GM12878 (cell line): ENCODE data around the gene SORBS1. TPM values are rescaled to one million over a fixed set of nuclear protein-coding genes. Genes with fewer than 3 reads are reported as not detected.

Source experiments
- ATAC-seq: fragments of 200-7000 bp; cut with Tn5 transposase; 3 replicates; pipeline ENCODE4 v1.9.1; 2020; ENCODE audit warnings: mild to moderate bottlenecking, moderate library complexity
- BruUV-seq: library from RNA; stranded (reverse); fragments of 400-500 nt; replicated peaks from 2 replicates; lab custom pipeline; 2021; lab: Mats Ljungman, UMichigan
- CTCF ChIA-PET: fragments of 300-600 bp; sonication (Branson Sonifier 250); formaldehyde crosslinking; extraction: SDS; loops from one replicate; lab custom pipeline; 2021; ENCODE audit warnings: inconsistent platforms; lab: Yijun Ruan, JAX
- POLR2A ChIA-PET: fragments of 350-600 bp; formaldehyde crosslinking; extraction: SDS; loops from one replicate; lab custom pipeline; 2021; ENCODE audit warnings: inconsistent platforms; lab: Charles Lee
- RAD21 ChIA-PET: fragments of 300-600 bp; sonication (Branson Sonifier 250); formaldehyde crosslinking; loops from one replicate; lab custom pipeline; 2023; ENCODE audit warnings: antibody characterized with exemption; ENCODE audit not compliant: unreplicated experiment; lab: Charles Lee
- SMC1A ChIA-PET: fragments of 300-600 bp; sonication (Branson Sonifier 250); formaldehyde crosslinking; loops from one replicate; lab custom pipeline; 2023; ENCODE audit not compliant: unreplicated experiment, uncharacterized antibody; lab: Charles Lee
- DNase-seq: peaks from one replicate; pipeline ENCODE4 v3.0.0-alpha.2; 2011; ENCODE audit warnings: low read depth, low spot score
- FAIRE-seq: peaks from 3 replicates; lab custom pipeline; 2011; peaks lifted over from hg19 to GRCh38; lab: Jason Lieb, UNC
- H2AFZ ChIP-seq: 2 replicates; pipeline ENCODE4 v1.6.0; 2011; ENCODE audit warnings: low read depth, low read length, control low read depth; ENCODE audit not compliant: control insufficient read depth
- H3K27ac ChIP-seq: 2 replicates; pipeline ENCODE4 v1.5.1; 2011; ENCODE audit warnings: control low read depth; ENCODE audit not compliant: control insufficient read depth, insufficient read depth
- H3K27me3 ChIP-seq, 2 experiments: replicated peaks in 1 of 2; 2 replicates each; pipeline versions ENCODE4 v1.6.0 to v1.6.1; 2011; ENCODE audit warnings: low read length in 1 of 2; ENCODE audit not compliant: control insufficient read depth in 2 of 2, insufficient read depth in 2 of 2
- H3K36me3 ChIP-seq, 2 experiments: 2 replicates each; pipeline ENCODE4 v1.5.1; 2011; ENCODE audit warnings: low read length in 1 of 2; ENCODE audit not compliant: control insufficient read depth in 2 of 2, insufficient read depth in 2 of 2
- H3K4me1 ChIP-seq: 2 replicates; pipeline ENCODE4 v1.6.1; 2011; ENCODE audit warnings: mild to moderate bottlenecking, low read length, moderate library complexity, mixed read lengths; ENCODE audit not compliant: control insufficient read depth, insufficient read depth
- H3K4me2 ChIP-seq: 2 replicates; pipeline ENCODE4 v1.6.0; 2011; ENCODE audit warnings: control low read depth; ENCODE audit not compliant: control insufficient read depth, insufficient read depth
- H3K4me3 ChIP-seq: fragments of 200-600 bp; sonication (generic); 2 replicates; pipeline ENCODE4 v1.5.1; 2016
- H3K79me2 ChIP-seq: 2 replicates; pipeline ENCODE4 v1.6.0; 2011; ENCODE audit warnings: low read length; ENCODE audit not compliant: control insufficient read depth, insufficient read depth
- H3K9ac ChIP-seq: 2 replicates; pipeline ENCODE4 v1.8.0; 2011; ENCODE audit warnings: low read length, control low read depth, mixed read lengths; ENCODE audit not compliant: control insufficient read depth, insufficient read depth
- H3K9me3 ChIP-seq: replicated peaks from 3 replicates; pipeline ENCODE4 v1.5.1; 2011; ENCODE audit warnings: mild to moderate bottlenecking, low read length; ENCODE audit not compliant: control insufficient read depth, insufficient read depth
- H4K20me1 ChIP-seq: 2 replicates; pipeline ENCODE4 v1.6.0; 2011; ENCODE audit not compliant: control insufficient read depth, insufficient read depth
- HSF1 ChIP-seq: fragments of 150-350 bp; IDR thresholded peaks from 2 replicates; pipeline ENCODE4 v1.6.1; 2014; ENCODE audit warnings: mild to moderate bottlenecking, low read depth, low read length
- MTA3 ChIP-seq: IDR thresholded peaks from 2 replicates; pipeline ENCODE4 v1.6.1; 2012; ENCODE audit warnings: low read length, inconsistent platforms, borderline replicate concordance
- NFYB ChIP-seq: IDR thresholded peaks from 2 replicates; pipeline ENCODE4 v1.6.1; 2011; ENCODE audit warnings: low read depth, mild to moderate bottlenecking, low read length, improper control_type of control experiment, moderate library complexity; ENCODE audit not compliant: insufficient read depth
- SIX5 ChIP-seq: IDR thresholded peaks from 2 replicates; pipeline ENCODE4 v1.6.1; 2011; ENCODE audit warnings: mild to moderate bottlenecking, low read depth, low read length, moderate library complexity; ENCODE audit not compliant: severe bottlenecking
- WGBS: methylation state at CpG from one replicate; pipeline ENCODE4 v1.1.6; 2016; ENCODE audit warnings: low lambda C conversion rate; ENCODE audit not compliant: insufficient replicate concordance, insufficient coverage; ENCODE audit errors: missing lambda C conversion rate; 5-methylcytosine and 5-hydroxymethylcytosine counted together
- in situ Hi-C: fragments of 300-500 bp; cut with MboI; formaldehyde crosslinking; loops from 9 replicates; pipeline ENCODE4 v1.14.3; 2018; ENCODE audit warnings: mixed read lengths
- intact Hi-C: fragments of 100-400 bp; cut with micrococcal nuclease; formaldehyde crosslinking; loops from one replicate; pipeline ENCODE4 v1.14.2; 2022; ENCODE audit not compliant: unreplicated experiment
- polyA plus RNA-seq, 11 experiments: library from polyadenylated mRNA; depleted of rRNA in 4 of 11; unstranded in 6 of 11; stranded (reverse) in 5 of 11; fragments of >200 nt; fragmentation: Nextera tagmentation in 4 of 11; fragmentation: Illumina TruSeq in 1 of 11; extraction: Ambion mirVana in 4 of 11; extraction: Trizol in 1 of 11; gene quantifications; 1 replicate in 1 of 11; 2 replicates in 10 of 11; pipeline versions ENCODE4 v1.2.1 to v1.2.3, GENCODE V29; 2011 to 2016; ENCODE audit warnings: inconsistent platforms in 2 of 11, missing spikeins in 2 of 11, low read depth in 1 of 11
- total RNA-seq, 4 experiments: library from RNA; depleted of rRNA in 3 of 4; stranded (reverse); fragments of >200 nt in 3 of 4; fragmentation: Illumina TruSeq in 1 of 4; extraction: Trizol in 1 of 4; gene quantifications; 2 replicates each; pipeline versions ENCODE4 v1.2.1 to v1.2.3, GENCODE V29; 2013 to 2021

The SORBS1 gene
- total and polyA plus RNA-seq, 10 of the 15 experiments (the other 5 are each of a cell fraction or from before 2014, with no cell fraction given) = 0.13 to 0.75 (median 0.39) TPM

GRCh38 chr10:95287281-95287680 is 273.9 kb downstream of the SORBS1 start:
- H3K36me3 ChIP-seq = peaks cover 0 to 11% of the 10 kb centered on the region in 2 experiments; a peak in 1 of 4 replicates
- no peak for DNase-seq
- H3K79me2 ChIP-seq = peaks cover 97% of the 10 kb centered on the region
- 57% methylated on average over 3 of the region's 3 CpGs for WGBS
- intact Hi-C loops = loop anchor here (5.0 kb wide), 1 partner anchor 105 kb away; no protein-coding TSS in a partner anchor
- ChIA-PET POLR2A (interaction anchor here (0.6 to 3.0 kb wide), 7 partner anchors 8 to 83 kb away, joined by 3 to 14 read pairs (median 5); no protein-coding TSS in a partner anchor), RAD21 (interaction anchor here (1.0 to 6.2 kb wide), 7 partner anchors 8 to 76 kb away, joined by 3 to 139 read pairs (median 9); no protein-coding TSS in a partner anchor), CTCF (interaction anchor here (1.2 to 16.6 kb wide), 11 partner anchors 9 to 94 kb away, joined by 3 to 348 read pairs (median 9); partner anchors contain the start of gene ACSM6), SMC1A (interaction anchor here (0.7 to 14.9 kb wide), 18 partner anchors 8 to 87 kb away, joined by 3 to 313 read pairs (median 6); no protein-coding TSS in a partner anchor)
- H3K4me2 ChIP-seq = peak overlapping the region; percentile 96
- H2AFZ ChIP-seq = no peak overlapping the region
- H3K9me3 ChIP-seq = no peaks in the 10 kb centered on the region
- H3K27ac ChIP-seq = no peak overlapping the region; the same call in 1 of the 2 replicates
- peak overlapping the region; percentile 91 for H3K9ac ChIP-seq
- H4K20me1 ChIP-seq = peaks cover 13% of the 10 kb centered on the region
- ATAC-seq = no peak
- peak overlapping the region; percentile 97 for H3K4me3 ChIP-seq
- H3K27me3 ChIP-seq = no peaks in the 10 kb centered on the region
- H3K4me1 ChIP-seq = peaks cover 25% of the 10 kb centered on the region
- no TSS peak for BruUV-seq
- no peak for TF ChIP-seq NFYB
- TF ChIP-seq SIX5 = no peak
- no peak for TF ChIP-seq HSF1
- TF ChIP-seq MTA3 = no peak
- TF ChIP-seq, all 136 proteins: peak for 0
- in situ Hi-C loops = loop anchor here (10.0 kb wide), 1 partner anchor 988 kb away; the partner anchor contains the start of gene BLNK
- FAIRE-seq = no peak
